H1 (cell line): Measurements from ENCODE around the gene PRRG2. TPM values are rescaled to one million over a fixed set of nuclear protein-coding genes. Genes with fewer than 3 reads are reported as not detected.
A peak's percentile ranks its signal among the peaks of the same experiment; 100 is the strongest.

Experiments
- ATF2 ChIP-seq: IDR thresholded peaks from 2 replicates; pipeline ENCODE4 v1.6.1; 2012; ENCODE audit warnings: low read length, inconsistent platforms
- BCL11A ChIP-seq, 2 experiments: IDR thresholded peaks; one replicate each; pipeline ENCODE4 v1.6.1; 2011; ENCODE audit warnings: low read depth in 2 of 2, low read length in 2 of 2, mild to moderate bottlenecking in 2 of 2
- CHD1 ChIP-seq: IDR thresholded peaks from 2 replicates; pipeline ENCODE4 v1.6.1; 2012; ENCODE audit warnings: low read depth, low read length, improper control_type of control experiment
- CHD2 ChIP-seq: IDR thresholded peaks from 2 replicates; pipeline ENCODE4 v1.6.1; 2012; ENCODE audit warnings: low read length, improper control_type of control experiment
- CTBP2 ChIP-seq: IDR thresholded peaks from 2 replicates; pipeline ENCODE4 v1.7.0; 2011; ENCODE audit warnings: borderline replicate concordance, mild to moderate bottlenecking, moderate library complexity, mixed read lengths, low read length; ENCODE audit not compliant: insufficient read depth, insufficient read length
- GABPA ChIP-seq: IDR thresholded peaks from 2 replicates; pipeline ENCODE4 v1.6.1; 2011; ENCODE audit warnings: mild to moderate bottlenecking, low read length, moderate library complexity, borderline replicate concordance; ENCODE audit not compliant: insufficient read depth
- RAD21 ChIP-seq, 2 experiments: IDR thresholded peaks in 1 of 2; conservative IDR thresholded peaks in 1 of 2; 2 replicates each; pipeline ENCODE4 v1.6.1; 2011; ENCODE audit warnings: low read depth in 2 of 2, low read length in 2 of 2, improper control_type of control experiment in 1 of 2, inconsistent platforms in 1 of 2, mild to moderate bottlenecking in 1 of 2, moderate library complexity in 1 of 2
- SAP30 ChIP-seq: fragments of 300-600 bp; sonication (generic); IDR thresholded peaks from 2 replicates; pipeline ENCODE4 v1.7.1; 2012; ENCODE audit warnings: low read length, moderate library complexity, mild to moderate bottlenecking, inconsistent platforms; ENCODE audit not compliant: insufficient read depth, insufficient replicate concordance
- SIX5 ChIP-seq: IDR thresholded peaks from 2 replicates; pipeline ENCODE4 v1.6.1; 2011; ENCODE audit warnings: mild to moderate bottlenecking, low read depth, low read length
- polyA plus RNA-seq, 7 experiments: library from polyadenylated mRNA; depleted of rRNA in 3 of 7; stranded (reverse) in 5 of 7; unstranded in 2 of 7; fragments of >200 nt in 5 of 7; fragments of 200-250 nt in 2 of 7; gene quantifications; 1 replicate in 5 of 7; 2 replicates in 1 of 7; 4 replicates in 1 of 7; pipeline versions ENCODE4 v1.2.1 to v1.2.3, GENCODE V29; 2011 to 2013; ENCODE audit warnings: missing spikeins in 2 of 7, mixed read lengths in 2 of 7
- total RNA-seq: library from RNA; stranded (reverse); fragmentation: NEBNext Ultra II Directional; extraction: Animal tissue kit (Norgen Biotek cat#: 25700); gene quantifications from 2 replicates; pipeline ENCODE4 v1.2.1, GENCODE V29; 2021

The PRRG2 gene
- total and polyA plus RNA-seq, 2 of the 8 experiments (the other 6 are each of a cell fraction or from before 2014, with no cell fraction given) = 4.1 to 5.6 TPM

- TF ChIP-seq CHD1 (no peak), RAD21 (IDR thresholded peaks at IDR 0.05 in 1 of 2, conservative IDR thresholded peaks at IDR 0.05 in 1 of 2; ENCODE audit: low read depth in 2 of 2, low read length in 2 of 2) (no peak), SIX5 (no peak), BCL11A (IDR thresholded peaks at IDR 0.05; ENCODE audit: low read depth in 2 of 2, low read length in 2 of 2) (no peak), GABPA (no peak), SAP30 (peak; percentile 61), CHD2 (no peak), CTBP2 (no peak), ATF2 (no peak)
- TF ChIP-seq, all 59 proteins: peak for 5
Observed at GRCh38 chr19:49592486-49593232, 11.5 kb downstream of the PRRG2 start (continued).
